Astrocyte (in vitro differentiated cells and primary cell): ENCODE results near the gene C10orf105. TPM values are rescaled to one million over a fixed set of nuclear protein-coding genes. Genes with fewer than 3 reads are reported as not detected.

Experiments used
- DNase-seq: peaks from one replicate; pipeline ENCODE4 v3.0.0-alpha.2; 2010; ENCODE audit warnings: low read depth
- FAIRE-seq: peaks from 2 replicates; lab custom pipeline; 2011; peaks lifted over from hg19 to GRCh38; lab: Jason Lieb, UNC
- H2AFZ ChIP-seq: 2 replicates; pipeline ENCODE4 v1.6.0; 2012; ENCODE audit warnings: low read depth, low read length, inconsistent platforms
- H3K27ac ChIP-seq: 2 replicates; pipeline ENCODE4 v1.5.1; 2011; ENCODE audit warnings: low read depth, low read length, inconsistent platforms
- H3K27me3 ChIP-seq: 2 replicates; pipeline ENCODE4 v1.6.0; 2011; ENCODE audit warnings: low read length, inconsistent platforms; ENCODE audit not compliant: insufficient read depth
- H3K36me3 ChIP-seq: 2 replicates; pipeline ENCODE4 v1.5.1; 2011; ENCODE audit warnings: low read length, inconsistent platforms; ENCODE audit not compliant: insufficient read depth
- H3K4me1 ChIP-seq: 2 replicates; pipeline ENCODE4 v1.5.1; 2011; ENCODE audit warnings: low read length, inconsistent platforms; ENCODE audit not compliant: insufficient read depth
- H3K4me2 ChIP-seq: 2 replicates; pipeline ENCODE4 v1.6.0; 2012; ENCODE audit warnings: low read length, inconsistent platforms
- H3K4me3 ChIP-seq: 2 replicates; pipeline ENCODE4 v1.5.1; 2011; ENCODE audit warnings: low read depth, mild to moderate bottlenecking, low read length, inconsistent platforms; ENCODE audit not compliant: insufficient read depth
- H3K79me2 ChIP-seq: 2 replicates; pipeline ENCODE4 v1.6.0; 2012; ENCODE audit warnings: mild to moderate bottlenecking, low read length, inconsistent platforms; ENCODE audit not compliant: insufficient read depth
- H3K9ac ChIP-seq: 2 replicates; pipeline ENCODE4 v1.6.0; 2012; ENCODE audit warnings: mild to moderate bottlenecking, low read length, inconsistent platforms
- H3K9me3 ChIP-seq: 2 replicates; pipeline ENCODE4 v1.5.1; 2012; ENCODE audit warnings: low read depth, mild to moderate bottlenecking, low read length, inconsistent platforms; ENCODE audit not compliant: insufficient read depth
- H4K20me1 ChIP-seq: 2 replicates; pipeline ENCODE4 v1.6.0; 2012; ENCODE audit warnings: low read length, inconsistent platforms; ENCODE audit not compliant: insufficient read depth
- H3K27ac Mint-ChIP-seq: one replicate; pipeline ENCODE4 v1.8.0; 2021; ENCODE audit warnings: mild to moderate bottlenecking, mixed read lengths; ENCODE audit not compliant: unreplicated experiment
- H3K27me3 Mint-ChIP-seq: one replicate; pipeline ENCODE4 v1.8.0; 2021; ENCODE audit warnings: low read depth, mixed read lengths; ENCODE audit not compliant: unreplicated experiment
- H3K36me3 Mint-ChIP-seq: one replicate; pipeline ENCODE4 v1.8.0; 2021; ENCODE audit warnings: low read depth, mixed read lengths; ENCODE audit not compliant: unreplicated experiment
- H3K4me1 Mint-ChIP-seq: one replicate; pipeline ENCODE4 v1.8.0; 2021; ENCODE audit warnings: low read depth, mixed read lengths; ENCODE audit not compliant: unreplicated experiment
- H3K4me3 Mint-ChIP-seq: one replicate; pipeline ENCODE4 v1.8.0; 2021; ENCODE audit warnings: mild to moderate bottlenecking, moderate library complexity, mixed read lengths; ENCODE audit not compliant: unreplicated experiment
- H3K9me3 Mint-ChIP-seq: one replicate; pipeline ENCODE4 v1.8.0; 2021; ENCODE audit warnings: mild to moderate bottlenecking, mixed read lengths; ENCODE audit not compliant: unreplicated experiment
- CTCF ChIP-seq: IDR thresholded peaks from 2 replicates; pipeline ENCODE4 v1.5.1; 2011; ENCODE audit warnings: low read depth, mild to moderate bottlenecking, inconsistent platforms, low read length, moderate library complexity; ENCODE audit not compliant: insufficient read depth
- EZH2 ChIP-seq: IDR thresholded peaks from 2 replicates; pipeline ENCODE4 v1.6.1; 2012; ENCODE audit warnings: mild to moderate bottlenecking, low read length, inconsistent platforms; ENCODE audit not compliant: insufficient read depth
- total RNA-seq: library from RNA; stranded (reverse); gene quantifications from 2 replicates; pipeline ENCODE4 v1.2.1, GENCODE V29; 2021

Gene C10orf105
- total RNA-seq, 1 donor from 2014 or later = not detected

GRCh38 chr10:71679425-71679824 is 40.2 kb downstream of the C10orf105 start:
- H3K27me3 Mint-ChIP-seq = peaks cover 67% of the 10 kb centered on the region
- TF ChIP-seq CTCF (no peak), EZH2 (no peak)
- H3K27ac ChIP-seq = no peak overlapping the region
- no peak overlapping the region for H3K4me3 ChIP-seq
- H3K36me3 ChIP-seq = no peaks in the 10 kb centered on the region
- no peaks in the 10 kb centered on the region for H3K79me2 ChIP-seq
- H3K9me3 ChIP-seq = no peaks in the 10 kb centered on the region
- DNase-seq (no peak), FAIRE-seq (no peak)
- H3K4me3 Mint-ChIP-seq = no peak overlapping the region
- H3K27me3 ChIP-seq = peaks cover 17% of the 10 kb centered on the region
- H3K4me1 ChIP-seq = no peaks in the 10 kb centered on the region
- H3K36me3 Mint-ChIP-seq = peaks cover 1% of the 10 kb centered on the region
- no peak overlapping the region for H2AFZ ChIP-seq
- no peak overlapping the region for H3K4me2 ChIP-seq
- H3K9ac ChIP-seq = no peak overlapping the region
- no peaks in the 10 kb centered on the region for H3K4me1 Mint-ChIP-seq
- peaks cover 2% of the 10 kb centered on the region for H3K9me3 Mint-ChIP-seq
- no peaks in the 10 kb centered on the region for H4K20me1 ChIP-seq
- no peak overlapping the region for H3K27ac Mint-ChIP-seq

GRCh38 chr10:71678057-71678805 is 41.3 kb downstream of the C10orf105 start:
- H3K4me1 Mint-ChIP-seq = no peaks in the 10 kb centered on the region
- Histone ChIP-seq H3K27me3 (peaks cover 19% of the 10 kb centered on the region), H3K79me2 (no peaks in the 10 kb centered on the region), H3K9ac (no peak overlapping the region), H3K36me3 (no peaks in the 10 kb centered on the region), H3K4me3 (no peak overlapping the region), H3K4me2 (no peak overlapping the region), H4K20me1 (no peaks in the 10 kb centered on the region), H3K9me3 (no peaks in the 10 kb centered on the region), H3K27ac (no peak overlapping the region), H3K4me1 (no peaks in the 10 kb centered on the region), H2AFZ (no peak overlapping the region)
- H3K9me3 Mint-ChIP-seq = peaks cover 2% of the 10 kb centered on the region
- FAIRE-seq = no peak
- peaks cover 1% of the 10 kb centered on the region for H3K36me3 Mint-ChIP-seq
- no peak overlapping the region for H3K27ac Mint-ChIP-seq
- H3K27me3 Mint-ChIP-seq = peaks cover 66% of the 10 kb centered on the region
- DNase-seq = no peak
- TF ChIP-seq CTCF = no peak
- no peak for TF ChIP-seq EZH2
- no peak overlapping the region for H3K4me3 Mint-ChIP-seq

- H2AFZ ChIP-seq = no peak overlapping the region
- H3K79me2 ChIP-seq = no peaks in the 10 kb centered on the region
- no peak for TF ChIP-seq EZH2
- TF ChIP-seq CTCF = no peak
Observed at GRCh38 chr10:71677261-71677660, 42.3 kb downstream of the C10orf105 start.

More at GRCh38 chr10:71677261-71677660, 42.3 kb downstream of the C10orf105 start:
- Histone ChIP-seq H3K4me2 (no peak overlapping the region), H3K4me1 (no peaks in the 10 kb centered on the region), H3K9ac (no peak overlapping the region), H3K9me3 (no peaks in the 10 kb centered on the region), H4K20me1 (no peaks in the 10 kb centered on the region), H3K4me3 (no peak overlapping the region), H3K27ac (no peak overlapping the region), H3K36me3 (no peaks in the 10 kb centered on the region), H3K27me3 (peaks cover 14% of the 10 kb centered on the region)
- Mint-ChIP-seq H3K4me3 (no peak overlapping the region), H3K27me3 (peaks cover 62% of the 10 kb centered on the region), H3K9me3 (peaks cover 2% of the 10 kb centered on the region), H3K27ac (no peak overlapping the region), H3K36me3 (no peaks in the 10 kb centered on the region), H3K4me1 (no peaks in the 10 kb centered on the region)
- FAIRE-seq (no peak), DNase-seq (no peak)
